ENCODE measurements around the gene TAS2R13.

Gene TAS2R13, protein sequence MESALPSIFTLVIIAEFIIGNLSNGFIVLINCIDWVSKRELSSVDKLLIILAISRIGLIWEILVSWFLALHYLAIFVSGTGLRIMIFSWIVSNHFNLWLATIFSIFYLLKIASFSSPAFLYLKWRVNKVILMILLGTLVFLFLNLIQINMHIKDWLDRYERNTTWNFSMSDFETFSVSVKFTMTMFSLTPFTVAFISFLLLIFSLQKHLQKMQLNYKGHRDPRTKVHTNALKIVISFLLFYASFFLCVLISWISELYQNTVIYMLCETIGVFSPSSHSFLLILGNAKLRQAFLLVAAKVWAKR

DNA sequence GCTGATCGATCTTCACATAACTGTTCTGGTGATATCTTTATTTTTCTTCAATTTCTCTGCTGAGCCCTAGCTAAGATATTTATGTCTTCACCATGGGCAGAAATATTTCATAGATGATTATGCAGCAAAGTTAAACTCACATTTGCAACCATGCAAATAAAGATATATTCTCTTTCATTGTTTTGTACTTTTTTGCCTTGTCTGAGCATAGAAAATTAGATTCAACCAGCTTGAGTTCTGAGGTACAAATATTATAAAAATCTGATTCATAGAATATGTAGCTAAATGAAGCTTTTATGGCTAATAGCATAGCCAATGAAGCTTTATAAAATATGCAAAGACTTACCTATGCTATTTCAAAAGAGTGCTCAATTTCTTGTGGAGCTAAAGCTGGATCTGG, at the start of gene TAS2R13:
Gene TAS2R13, minus strand, starts transcription at position 101 of the 400 bp plus-strand sequence. CDS start 264 bp downstream, outside the sequence.
- TF ChIP-seq, protein P1, sequence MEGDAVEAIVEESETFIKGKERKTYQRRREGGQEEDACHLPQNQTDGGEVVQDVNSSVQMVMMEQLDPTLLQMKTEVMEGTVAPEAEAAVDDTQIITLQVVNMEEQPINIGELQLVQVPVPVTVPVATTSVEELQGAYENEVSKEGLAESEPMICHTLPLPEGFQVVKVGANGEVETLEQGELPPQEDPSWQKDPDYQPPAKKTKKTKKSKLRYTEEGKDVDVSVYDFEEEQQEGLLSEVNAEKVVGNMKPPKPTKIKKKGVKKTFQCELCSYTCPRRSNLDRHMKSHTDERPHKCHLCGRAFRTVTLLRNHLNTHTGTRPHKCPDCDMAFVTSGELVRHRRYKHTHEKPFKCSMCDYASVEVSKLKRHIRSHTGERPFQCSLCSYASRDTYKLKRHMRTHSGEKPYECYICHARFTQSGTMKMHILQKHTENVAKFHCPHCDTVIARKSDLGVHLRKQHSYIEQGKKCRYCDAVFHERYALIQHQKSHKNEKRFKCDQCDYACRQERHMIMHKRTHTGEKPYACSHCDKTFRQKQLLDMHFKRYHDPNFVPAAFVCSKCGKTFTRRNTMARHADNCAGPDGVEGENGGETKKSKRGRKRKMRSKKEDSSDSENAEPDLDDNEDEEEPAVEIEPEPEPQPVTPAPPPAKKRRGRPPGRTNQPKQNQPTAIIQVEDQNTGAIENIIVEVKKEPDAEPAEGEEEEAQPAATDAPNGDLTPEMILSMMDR (IDR thresholded peaks at IDR 0.05; ENCODE audit: low read depth, low read length) = no peak
- DNase-seq (ENCODE audit: extremely low read depth, low read depth) = no peak

DNA sequence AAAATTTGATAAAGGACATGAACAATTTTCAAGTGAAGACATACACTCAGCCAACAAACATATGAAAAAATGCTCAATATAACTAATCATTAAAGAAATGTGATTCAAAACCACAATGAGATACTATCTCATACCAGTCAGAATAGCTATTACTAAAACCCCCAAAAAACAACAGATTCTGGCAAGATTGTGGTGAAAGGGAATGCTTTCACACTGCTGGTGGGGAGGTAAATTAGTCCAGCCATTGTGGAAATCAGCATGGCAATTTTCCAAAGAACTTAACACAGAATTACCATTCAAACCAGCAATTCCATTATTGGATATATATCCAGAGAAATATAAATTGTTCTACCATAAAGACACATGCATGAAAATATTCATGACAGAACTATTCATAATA, 48.4 kb upstream of the TAS2R13 start:
- no peak for DNase-seq (ENCODE audit: extremely low read depth, low read depth)

DNA sequence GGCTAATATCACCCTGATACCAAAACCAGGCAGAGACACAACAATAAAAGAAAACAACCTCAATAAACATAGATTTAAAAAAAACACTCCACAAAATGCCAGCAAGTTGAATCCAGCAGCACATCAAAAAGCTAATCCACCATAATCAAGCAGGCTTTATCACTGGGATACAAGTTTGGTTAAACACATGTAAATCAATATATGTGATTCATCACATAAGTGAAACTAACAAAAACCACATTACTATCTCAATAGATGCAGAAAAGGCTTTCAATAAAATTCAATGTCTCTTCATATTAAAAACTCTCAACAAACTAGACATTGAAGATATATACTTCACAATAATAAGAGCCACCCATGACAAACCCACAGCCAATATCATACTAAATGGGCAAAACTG, 46.7 kb upstream of the TAS2R13 start:
- TF ChIP-seq, protein P1 (IDR thresholded peaks at IDR 0.05; ENCODE audit: low read depth, low read length) = no peak

More for the DNA sequence above, 48.4 kb upstream of the TAS2R13 start:
- TF ChIP-seq, protein P1 (IDR thresholded peaks at IDR 0.05; ENCODE audit: low read depth, low read length) = no peak

DNA sequence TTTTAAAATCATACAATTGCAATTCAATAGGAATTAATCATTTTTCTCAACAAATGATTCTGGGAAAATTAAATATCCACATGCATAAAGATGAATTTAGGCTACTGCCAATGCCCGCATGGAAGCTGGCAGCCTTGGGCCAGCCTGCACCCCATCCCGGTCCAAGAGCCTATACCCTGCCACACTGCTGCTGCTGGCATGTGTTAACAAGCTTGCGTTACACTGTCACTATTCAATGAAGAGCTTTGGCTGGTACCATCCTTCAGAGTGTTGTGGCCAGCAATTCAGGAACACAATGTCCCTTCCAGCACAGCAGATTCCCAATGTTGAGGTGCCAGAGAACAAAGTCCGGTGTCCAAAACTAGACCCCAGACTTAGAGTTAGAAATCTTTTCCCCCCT, 43.3 kb upstream of the TAS2R13 start:
- no peak for DNase-seq (ENCODE audit: extremely low read depth, low read depth)
- TF ChIP-seq, protein P1 (IDR thresholded peaks at IDR 0.05; ENCODE audit: low read depth, low read length) = no peak

More for the DNA sequence above, 46.7 kb upstream of the TAS2R13 start:
- DNase-seq (ENCODE audit: extremely low read depth, low read depth) = no peak

DNA sequence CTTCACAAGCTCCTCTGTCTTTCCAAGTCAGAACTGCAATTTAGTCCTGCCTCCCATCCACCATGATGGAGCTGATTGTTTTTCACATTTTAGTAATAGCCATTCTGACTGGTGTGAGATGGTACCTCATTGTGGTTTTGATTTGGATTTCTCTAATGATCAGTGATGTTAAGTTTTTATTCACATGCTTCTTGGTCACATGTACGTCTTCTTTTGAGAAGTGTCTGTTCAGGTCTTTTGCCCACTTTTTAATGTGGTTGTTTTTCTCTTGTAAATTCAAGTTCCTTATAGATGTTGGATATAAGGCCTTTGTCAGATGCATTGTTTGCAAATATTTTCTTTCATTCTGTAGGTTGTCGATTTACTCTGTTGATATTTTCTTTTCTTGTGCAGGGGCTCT, 33.8 kb upstream of the TAS2R13 start:
- TF ChIP-seq, protein P1 (IDR thresholded peaks at IDR 0.05; ENCODE audit: low read depth, low read length) = no peak
- DNase-seq (ENCODE audit: extremely low read depth, low read depth) = no peak

DNA sequence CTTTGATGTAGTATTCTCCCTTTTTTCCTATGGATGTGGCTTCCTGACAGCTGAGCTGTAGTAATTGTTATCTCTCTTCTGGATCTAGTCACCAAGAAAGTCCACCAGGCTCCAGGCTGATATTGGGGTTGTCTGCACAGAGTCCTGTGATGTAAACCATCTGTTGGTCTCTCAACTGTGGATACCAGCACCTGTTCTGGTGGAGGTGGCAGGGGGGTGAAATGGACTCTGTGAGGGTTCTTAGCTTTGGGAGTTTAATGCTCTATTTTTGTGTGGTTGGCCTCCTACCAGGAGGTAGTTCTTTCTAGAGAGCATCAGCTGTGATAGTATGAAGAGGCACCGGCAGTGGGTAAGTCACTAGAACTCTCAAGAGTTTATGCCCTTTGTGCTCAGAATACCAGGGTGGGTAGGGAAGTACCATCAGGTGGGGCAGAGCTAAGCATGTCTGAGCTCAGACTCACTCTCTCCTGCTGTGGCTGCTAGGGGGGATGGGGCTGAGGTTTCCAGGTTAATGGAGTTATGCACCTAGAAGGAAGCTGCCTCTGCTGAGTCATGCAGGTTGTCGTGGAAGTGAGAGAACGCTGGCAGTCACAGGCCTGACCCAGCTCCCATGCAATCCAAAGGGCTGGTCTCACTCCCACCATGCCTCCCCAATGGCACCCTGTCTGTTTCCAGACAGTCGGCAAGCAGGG, 32.7 kb upstream of the TAS2R13 start:
- TF ChIP-seq, protein P1 (IDR thresholded peaks at IDR 0.05; ENCODE audit: low read depth, low read length) = no peak
- DNase-seq (ENCODE audit: extremely low read depth, low read depth) = no peak

DNA sequence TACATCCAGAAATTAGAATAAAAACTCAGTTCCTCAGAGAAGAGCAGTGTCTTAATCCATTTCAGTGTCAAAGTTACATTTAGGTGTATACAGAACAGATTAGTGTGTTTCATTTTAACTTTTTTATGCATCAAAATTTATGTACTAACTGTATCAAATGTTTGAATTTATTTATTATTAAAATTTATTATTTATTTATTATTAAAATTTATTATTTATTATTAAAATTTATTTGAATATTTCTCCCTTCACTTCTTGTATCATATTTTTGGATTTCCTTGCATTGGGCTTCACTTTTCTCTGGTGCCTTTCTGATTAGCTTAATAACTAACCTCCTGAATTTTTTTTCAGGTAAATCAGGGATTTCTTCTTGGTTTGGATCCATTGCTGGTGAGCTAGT, 32.0 kb upstream of the TAS2R13 start:
- DNase-seq (ENCODE audit: extremely low read depth, low read depth) = no peak
- TF ChIP-seq, protein P1 (IDR thresholded peaks at IDR 0.05; ENCODE audit: low read depth, low read length) = no peak

All from AG09319 (cell line).